HCT116 (cell line): ENCODE measurements around the gene MED23. TPM values are rescaled to one million over a fixed set of nuclear protein-coding genes. Genes with fewer than 3 reads are reported as not detected.

Experiments used
- ATAC-seq: fragments of 200-7000 bp; cut with Tn5 transposase; 2 replicates; pipeline ENCODE4 v1.9.1; 2020; ENCODE audit warnings: mild to moderate bottlenecking, moderate library complexity
- BruUV-seq: library from RNA; stranded (reverse); fragments of 400-500 nt; replicated peaks from 2 replicates; lab custom pipeline; 2021; lab: Mats Ljungman, UMichigan
- CTCF ChIA-PET: fragments of 300-600 bp; sonication (Branson Sonifier 250); formaldehyde crosslinking; loops from one replicate; lab custom pipeline; 2021; ENCODE audit warnings: antibody characterized with exemption; lab: Charles Lee
- POLR2A ChIA-PET: fragments of 300-600, 350-600 bp; sonication (Branson Sonifier 250); formaldehyde crosslinking; loops from one replicate; lab custom pipeline; 2021; ENCODE audit warnings: antibody characterized with exemption; lab: Charles Lee
- RAD21 ChIA-PET, 2 experiments: fragments of 300-600 bp; sonication (Branson Sonifier 250); formaldehyde crosslinking; loops; one replicate each; lab custom pipeline; 2023; ENCODE audit warnings: low total read pairs in 2 of 2; ENCODE audit not compliant: uncharacterized antibody in 2 of 2, unreplicated experiment in 2 of 2, low non-redundant PET in 1 of 2; lab: Charles Lee
- DNase-seq: peaks from one replicate; pipeline ENCODE4 v3.0.0-alpha.2; 2010; ENCODE audit warnings: low read depth, low spot score
- H2AFZ ChIP-seq: fragments of 200-600 bp; shearing (Covaris generic), sonication (generic); 2 replicates; pipeline ENCODE4 v1.6.1; 2017; ENCODE audit warnings: low read depth, mixed run types, mixed read lengths, antibody characterized with exemption, low read length; ENCODE audit not compliant: poor library complexity, severe bottlenecking
- H3K27ac ChIP-seq: 2 replicates; pipeline ENCODE4 v1.5.1; 2012; ENCODE audit warnings: low read depth, low read length
- H3K27me3 ChIP-seq: fragments of 200-600 bp; sonication (generic); 2 replicates; pipeline ENCODE4 v1.6.1; 2016; ENCODE audit warnings: mixed run types, low read length, mixed read lengths; ENCODE audit not compliant: insufficient read depth
- H3K36me3 ChIP-seq, 2 experiments: fragments of 200-500 bp in 1 of 2; fragments of 200-600 bp in 1 of 2; sonication (Bioruptor generic) in 1 of 2; sonication (generic) in 1 of 2; 2 replicates each; pipeline versions ENCODE4 v1.5.1 to v1.6.1; 2014 to 2016; ENCODE audit warnings: low read length in 2 of 2, inconsistent platforms in 1 of 2, mixed read lengths in 1 of 2, mixed run types in 1 of 2; ENCODE audit not compliant: insufficient read depth in 2 of 2, control insufficient read depth in 1 of 2
- H3K4me1 ChIP-seq, 2 experiments: fragments of 200-600 bp in 1 of 2; sonication (generic) in 1 of 2; 2 replicates each; pipeline versions ENCODE4 v1.5.1 to v1.6.1; 2012 to 2017; ENCODE audit warnings: low read length in 2 of 2, inconsistent platforms in 1 of 2, mild to moderate bottlenecking in 1 of 2, mixed read lengths in 1 of 2, mixed run types in 1 of 2, moderate library complexity in 1 of 2; ENCODE audit not compliant: insufficient read depth in 2 of 2, control insufficient read depth in 1 of 2
- H3K4me2 ChIP-seq: fragments of 200-600 bp; sonication (generic); 2 replicates; pipeline ENCODE4 v1.6.1; 2017; ENCODE audit warnings: mixed run types, low read length, mixed read lengths
- H3K4me3 ChIP-seq, 2 experiments: fragments of 200-600 bp in 1 of 2; sonication (generic) in 1 of 2; replicated peaks in 1 of 2; 2 replicates each; pipeline ENCODE4 v1.5.1; 2011 to 2016; ENCODE audit warnings: low read length in 2 of 2, control low read depth in 1 of 2, low read depth in 1 of 2, mild to moderate bottlenecking in 1 of 2, mixed read lengths in 1 of 2, mixed run types in 1 of 2
- H3K79me2 ChIP-seq: fragments of 200-600 bp; sonication (generic); 2 replicates; pipeline ENCODE4 v1.6.1; 2017; ENCODE audit warnings: mild to moderate bottlenecking, mixed run types, low read length, moderate library complexity, mixed read lengths; ENCODE audit not compliant: insufficient read depth
- H3K9ac ChIP-seq: fragments of 200-600 bp; sonication (generic); 2 replicates; pipeline ENCODE4 v1.6.1; 2016; ENCODE audit warnings: low read length, mixed read lengths
- H3K9me2 ChIP-seq: fragments of 200-600 bp; sonication (generic), shearing (Covaris generic); 2 replicates; pipeline ENCODE4 v1.6.1; 2017; ENCODE audit warnings: mixed run types, mild to moderate bottlenecking, moderate library complexity; ENCODE audit not compliant: insufficient read depth
- H3K9me3 ChIP-seq, 2 experiments: fragments of 200-500 bp in 1 of 2; fragments of 200-600 bp in 1 of 2; sonication (Bioruptor generic) in 1 of 2; sonication (generic) in 1 of 2; 2 replicates each; pipeline ENCODE4 v1.6.1; 2014 to 2017; ENCODE audit warnings: low read length in 2 of 2, mixed read lengths in 2 of 2, inconsistent platforms in 1 of 2, low read depth in 1 of 2, mild to moderate bottlenecking in 1 of 2, mixed run types in 1 of 2, moderate library complexity in 1 of 2; ENCODE audit not compliant: control insufficient read depth in 1 of 2, insufficient read depth in 1 of 2
- H4K20me1 ChIP-seq: fragments of 200-600 bp; sonication (generic), shearing (Covaris generic); 2 replicates; pipeline ENCODE4 v1.6.1; 2017; ENCODE audit warnings: mixed run types, mild to moderate bottlenecking, moderate library complexity; ENCODE audit not compliant: insufficient read depth
- ATF3 ChIP-seq: IDR thresholded peaks from 2 replicates; pipeline ENCODE4 v1.6.1; 2012
- CBX3 ChIP-seq: IDR thresholded peaks from 2 replicates; pipeline ENCODE4 v1.6.1; 2012; ENCODE audit warnings: low read depth
- CEBPB ChIP-seq: IDR thresholded peaks from 2 replicates; pipeline ENCODE4 v1.6.1; 2012; ENCODE audit warnings: low read depth
- CTCF ChIP-seq, 3 experiments: fragments of 200-600 bp in 1 of 3; sonication (generic) in 1 of 3; IDR thresholded peaks in 2 of 3; conservative IDR thresholded peaks in 1 of 3; 2 replicates each; pipeline ENCODE4 v1.5.1; 2012 to 2017; ENCODE audit warnings: low read depth in 2 of 3, low read length in 2 of 3, antibody characterized with exemption in 1 of 3, borderline replicate concordance in 1 of 3, control low read depth in 1 of 3, mild to moderate bottlenecking in 1 of 3, mixed read lengths in 1 of 3, mixed run types in 1 of 3, moderate library complexity in 1 of 3; ENCODE audit not compliant: insufficient read depth in 1 of 3
- EGR1 ChIP-seq: IDR thresholded peaks from 2 replicates; pipeline ENCODE4 v1.6.1; 2012; ENCODE audit warnings: low read depth
- ELF1 ChIP-seq: IDR thresholded peaks from 2 replicates; pipeline ENCODE4 v1.6.1; 2012; ENCODE audit warnings: low read depth, borderline replicate concordance
- EZH2phosphoT487 ChIP-seq: fragments of 200-600 bp; IDR thresholded peaks from 2 replicates; pipeline ENCODE4 v1.6.1; 2018; ENCODE audit warnings: antibody characterized with exemption, borderline replicate concordance
- FOSL1 ChIP-seq: IDR thresholded peaks from 2 replicates; pipeline ENCODE4 v1.6.1; 2012; ENCODE audit warnings: low read depth
- JUND ChIP-seq: IDR thresholded peaks from 2 replicates; pipeline ENCODE4 v1.6.1; 2012
- MAX ChIP-seq: IDR thresholded peaks from 2 replicates; pipeline ENCODE4 v1.6.1; 2012
- POLR2A ChIP-seq: IDR thresholded peaks from 2 replicates; pipeline ENCODE4 v1.7.0; 2011; ENCODE audit warnings: borderline replicate concordance; ENCODE audit not compliant: insufficient read depth, insufficient read length; ENCODE audit errors: extremely low read depth
- POLR2AphosphoS5 ChIP-seq: IDR thresholded peaks from 2 replicates; pipeline ENCODE4 v1.6.1; 2011; ENCODE audit warnings: mild to moderate bottlenecking, low read depth, low read length, moderate library complexity
- RAD21 ChIP-seq: IDR thresholded peaks from 2 replicates; pipeline ENCODE4 v1.6.1; 2012; ENCODE audit warnings: low read depth, mild to moderate bottlenecking
- SIN3A ChIP-seq: IDR thresholded peaks from 2 replicates; pipeline ENCODE4 v1.6.1; 2012; ENCODE audit warnings: low read depth
- SP1 ChIP-seq: IDR thresholded peaks from 2 replicates; pipeline ENCODE4 v1.6.1; 2012; ENCODE audit warnings: low read depth
- SRF ChIP-seq: IDR thresholded peaks from 2 replicates; pipeline ENCODE4 v1.6.1; 2012; ENCODE audit warnings: low read depth
- TCF7L2 ChIP-seq: IDR thresholded peaks from 2 replicates; pipeline ENCODE4 v1.7.0; 2011; ENCODE audit warnings: borderline replicate concordance, inconsistent platforms; ENCODE audit not compliant: insufficient read depth, insufficient read length; ENCODE audit errors: extremely low read depth
- YY1 ChIP-seq: IDR thresholded peaks from 2 replicates; pipeline ENCODE4 v1.6.1; 2011; ENCODE audit warnings: low read length, low read depth, moderate library complexity, mild to moderate bottlenecking; ENCODE audit not compliant: insufficient replicate concordance; ENCODE audit errors: extremely low read depth
- ZBTB33 ChIP-seq: IDR thresholded peaks from 2 replicates; pipeline ENCODE4 v1.6.1; 2011; ENCODE audit warnings: mild to moderate bottlenecking, low read length, moderate library complexity; ENCODE audit not compliant: insufficient replicate concordance; ENCODE audit errors: extremely low read depth
- ZFX ChIP-seq: fragments of 450-650 bp; IDR thresholded peaks from 2 replicates; pipeline ENCODE4 v1.6.1; 2017
- ZNF274 ChIP-seq: fragments of 200-500 bp; sonication (Bioruptor generic); IDR thresholded peaks from 2 replicates; pipeline ENCODE4 v1.6.1; 2014; ENCODE audit warnings: mild to moderate bottlenecking, low read depth, low read length, inconsistent platforms
- intact Hi-C: fragments of 100-400 bp; cut with micrococcal nuclease; formaldehyde crosslinking; loops from 2 replicates; pipeline ENCODE4 v1.10.0; 2022
- total RNA-seq: library from RNA; stranded (reverse); gene quantifications from one replicate; pipeline ENCODE4 v1.2.1, GENCODE V29; 2021; ENCODE audit not compliant: unreplicated experiment
- TF ChIP-seq, protein P1 (sequence below): IDR thresholded peaks from 2 replicates; pipeline ENCODE4 v1.6.1; 2012; ENCODE audit warnings: low read depth

The MED23 gene
- total RNA-seq, 1 experiment from 2014 or later = 17.2 TPM

GRCh38 chr6:131660195-131660594 lies 32.2 kb upstream of the MED23 start:
- Histone ChIP-seq H3K4me1 (peaks cover 0 to 13% of the 10 kb centered on the region in 2 experiments; a peak in 2 of 4 replicates), H3K36me3 (no peaks in the 10 kb centered on the region), H3K27me3 (no peaks in the 10 kb centered on the region), H3K9me3 (no peaks in the 10 kb centered on the region), H3K9me2 (no peaks in the 10 kb centered on the region), H3K4me3 (no peak overlapping the region), H2AFZ (peak overlapping the region; percentile 38), H4K20me1 (no peaks in the 10 kb centered on the region), H3K4me2 (peak overlapping the region; percentile 40), H3K27ac (no peak overlapping the region), H3K9ac (no peak overlapping the region), H3K79me2 (no peaks in the 10 kb centered on the region)
- CTCF ChIA-PET = no interaction called here
- intact Hi-C loops = no loop called here
- no TSS peak for BruUV-seq
- POLR2A ChIA-PET = no interaction called here
- RAD21 ChIA-PET = no interaction called here
- DNase-seq (peak; percentile 45), ATAC-seq (peak; percentile 79)
- no peak for TF ChIP-seq ZFX
- no peak for TF ChIP-seq RAD21
- TF ChIP-seq POLR2AphosphoS5 = peak; percentile 35; the same call in 1 of the 2 replicates
- TF ChIP-seq TCF7L2 = no peak
- TF ChIP-seq ATF3 = no peak
- peak; percentile 90; the same call in 1 of the 2 replicates for TF ChIP-seq CBX3
- peak; percentile 78 for TF ChIP-seq FOSL1
- TF ChIP-seq SIN3A = no peak; the same call in 1 of the 2 replicates
- TF ChIP-seq POLR2A = no peak
- TF ChIP-seq CEBPB = peak; percentile 60
- peak; percentile 45 for TF ChIP-seq ELF1
- TF ChIP-seq EZH2phosphoT487 = no peak
- no peak for TF ChIP-seq YY1
- TF ChIP-seq ZBTB33 = no peak
- TF ChIP-seq SRF = no peak
- no peak for TF ChIP-seq CTCF (IDR thresholded peaks at IDR 0.05 in 2 of 3, conservative IDR thresholded peaks at IDR 0.05 in 1 of 3; ENCODE audit: borderline replicate concordance in 1 of 3, insufficient read depth in 1 of 3, low read depth in 2 of 3, low read length in 2 of 3)
- no peak for TF ChIP-seq ZNF274
- TF ChIP-seq, protein P1, sequence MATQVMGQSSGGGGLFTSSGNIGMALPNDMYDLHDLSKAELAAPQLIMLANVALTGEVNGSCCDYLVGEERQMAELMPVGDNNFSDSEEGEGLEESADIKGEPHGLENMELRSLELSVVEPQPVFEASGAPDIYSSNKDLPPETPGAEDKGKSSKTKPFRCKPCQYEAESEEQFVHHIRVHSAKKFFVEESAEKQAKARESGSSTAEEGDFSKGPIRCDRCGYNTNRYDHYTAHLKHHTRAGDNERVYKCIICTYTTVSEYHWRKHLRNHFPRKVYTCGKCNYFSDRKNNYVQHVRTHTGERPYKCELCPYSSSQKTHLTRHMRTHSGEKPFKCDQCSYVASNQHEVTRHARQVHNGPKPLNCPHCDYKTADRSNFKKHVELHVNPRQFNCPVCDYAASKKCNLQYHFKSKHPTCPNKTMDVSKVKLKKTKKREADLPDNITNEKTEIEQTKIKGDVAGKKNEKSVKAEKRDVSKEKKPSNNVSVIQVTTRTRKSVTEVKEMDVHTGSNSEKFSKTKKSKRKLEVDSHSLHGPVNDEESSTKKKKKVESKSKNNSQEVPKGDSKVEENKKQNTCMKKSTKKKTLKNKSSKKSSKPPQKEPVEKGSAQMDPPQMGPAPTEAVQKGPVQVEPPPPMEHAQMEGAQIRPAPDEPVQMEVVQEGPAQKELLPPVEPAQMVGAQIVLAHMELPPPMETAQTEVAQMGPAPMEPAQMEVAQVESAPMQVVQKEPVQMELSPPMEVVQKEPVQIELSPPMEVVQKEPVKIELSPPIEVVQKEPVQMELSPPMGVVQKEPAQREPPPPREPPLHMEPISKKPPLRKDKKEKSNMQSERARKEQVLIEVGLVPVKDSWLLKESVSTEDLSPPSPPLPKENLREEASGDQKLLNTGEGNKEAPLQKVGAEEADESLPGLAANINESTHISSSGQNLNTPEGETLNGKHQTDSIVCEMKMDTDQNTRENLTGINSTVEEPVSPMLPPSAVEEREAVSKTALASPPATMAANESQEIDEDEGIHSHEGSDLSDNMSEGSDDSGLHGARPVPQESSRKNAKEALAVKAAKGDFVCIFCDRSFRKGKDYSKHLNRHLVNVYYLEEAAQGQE = no peak
- TF ChIP-seq SP1 = peak; percentile 69
- TF ChIP-seq MAX = peak; percentile 59; the same call in 1 of the 2 replicates
- peak; percentile 77 for TF ChIP-seq JUND
- TF ChIP-seq EGR1 = no peak
